Astrocyte (in vitro differentiated cells and primary cell): ENCODE data around the gene LPGAT1. TPM values are rescaled to one million over a fixed set of nuclear protein-coding genes. Genes with fewer than 3 reads are reported as not detected.

Experiments
- DNase-seq: peaks from one replicate; pipeline ENCODE4 v3.0.0-alpha.2; 2010; ENCODE audit warnings: low read depth
- FAIRE-seq: peaks from 2 replicates; lab custom pipeline; 2011; peaks lifted over from hg19 to GRCh38; lab: Jason Lieb, UNC
- H2AFZ ChIP-seq: 2 replicates; pipeline ENCODE4 v1.6.0; 2012; ENCODE audit warnings: low read depth, low read length, inconsistent platforms
- H3K27ac ChIP-seq: 2 replicates; pipeline ENCODE4 v1.5.1; 2011; ENCODE audit warnings: low read depth, low read length, inconsistent platforms
- H3K27me3 ChIP-seq: 2 replicates; pipeline ENCODE4 v1.6.0; 2011; ENCODE audit warnings: low read length, inconsistent platforms; ENCODE audit not compliant: insufficient read depth
- H3K36me3 ChIP-seq: 2 replicates; pipeline ENCODE4 v1.5.1; 2011; ENCODE audit warnings: low read length, inconsistent platforms; ENCODE audit not compliant: insufficient read depth
- H3K4me1 ChIP-seq: 2 replicates; pipeline ENCODE4 v1.5.1; 2011; ENCODE audit warnings: low read length, inconsistent platforms; ENCODE audit not compliant: insufficient read depth
- H3K4me2 ChIP-seq: 2 replicates; pipeline ENCODE4 v1.6.0; 2012; ENCODE audit warnings: low read length, inconsistent platforms
- H3K4me3 ChIP-seq: 2 replicates; pipeline ENCODE4 v1.5.1; 2011; ENCODE audit warnings: low read depth, mild to moderate bottlenecking, low read length, inconsistent platforms; ENCODE audit not compliant: insufficient read depth
- H3K79me2 ChIP-seq: 2 replicates; pipeline ENCODE4 v1.6.0; 2012; ENCODE audit warnings: mild to moderate bottlenecking, low read length, inconsistent platforms; ENCODE audit not compliant: insufficient read depth
- H3K9ac ChIP-seq: 2 replicates; pipeline ENCODE4 v1.6.0; 2012; ENCODE audit warnings: mild to moderate bottlenecking, low read length, inconsistent platforms
- H3K9me3 ChIP-seq: 2 replicates; pipeline ENCODE4 v1.5.1; 2012; ENCODE audit warnings: low read depth, mild to moderate bottlenecking, low read length, inconsistent platforms; ENCODE audit not compliant: insufficient read depth
- H4K20me1 ChIP-seq: 2 replicates; pipeline ENCODE4 v1.6.0; 2012; ENCODE audit warnings: low read length, inconsistent platforms; ENCODE audit not compliant: insufficient read depth
- H3K27ac Mint-ChIP-seq: one replicate; pipeline ENCODE4 v1.8.0; 2021; ENCODE audit warnings: mild to moderate bottlenecking, mixed read lengths; ENCODE audit not compliant: unreplicated experiment
- H3K27me3 Mint-ChIP-seq: one replicate; pipeline ENCODE4 v1.8.0; 2021; ENCODE audit warnings: low read depth, mixed read lengths; ENCODE audit not compliant: unreplicated experiment
- H3K36me3 Mint-ChIP-seq: one replicate; pipeline ENCODE4 v1.8.0; 2021; ENCODE audit warnings: low read depth, mixed read lengths; ENCODE audit not compliant: unreplicated experiment
- H3K4me1 Mint-ChIP-seq: one replicate; pipeline ENCODE4 v1.8.0; 2021; ENCODE audit warnings: low read depth, mixed read lengths; ENCODE audit not compliant: unreplicated experiment
- H3K4me3 Mint-ChIP-seq: one replicate; pipeline ENCODE4 v1.8.0; 2021; ENCODE audit warnings: mild to moderate bottlenecking, moderate library complexity, mixed read lengths; ENCODE audit not compliant: unreplicated experiment
- H3K9me3 Mint-ChIP-seq: one replicate; pipeline ENCODE4 v1.8.0; 2021; ENCODE audit warnings: mild to moderate bottlenecking, mixed read lengths; ENCODE audit not compliant: unreplicated experiment
- CTCF ChIP-seq: IDR thresholded peaks from 2 replicates; pipeline ENCODE4 v1.5.1; 2011; ENCODE audit warnings: low read depth, mild to moderate bottlenecking, inconsistent platforms, low read length, moderate library complexity; ENCODE audit not compliant: insufficient read depth
- EZH2 ChIP-seq: IDR thresholded peaks from 2 replicates; pipeline ENCODE4 v1.6.1; 2012; ENCODE audit warnings: mild to moderate bottlenecking, low read length, inconsistent platforms; ENCODE audit not compliant: insufficient read depth
- total RNA-seq: library from RNA; stranded (reverse); gene quantifications from 2 replicates; pipeline ENCODE4 v1.2.1, GENCODE V29; 2021

LPGAT1 gene
- total RNA-seq, 1 donor from 2014 or later, result 36.7 TPM

- Histone ChIP-seq H3K4me2 (no peak overlapping the region), H3K79me2 (no peaks in the 10 kb centered on the region), H3K27ac (no peak overlapping the region), H3K27me3 (no peaks in the 10 kb centered on the region), H3K4me3 (no peak overlapping the region), H3K36me3 (no peaks in the 10 kb centered on the region), H3K9ac (no peak overlapping the region), H3K9me3 (no peaks in the 10 kb centered on the region), H4K20me1 (no peaks in the 10 kb centered on the region), H2AFZ (no peak overlapping the region), H3K4me1 (peaks cover 19% of the 10 kb centered on the region)
- TF ChIP-seq EZH2 (no peak), CTCF (no peak)
- peaks cover 6% of the 10 kb centered on the region for H3K9me3 Mint-ChIP-seq
- DNase-seq (no peak), FAIRE-seq (no peak)
- H3K36me3 Mint-ChIP-seq, result no peaks in the 10 kb centered on the region
- no peak overlapping the region for H3K27ac Mint-ChIP-seq
- peaks cover 32% of the 10 kb centered on the region for H3K4me1 Mint-ChIP-seq
- H3K27me3 Mint-ChIP-seq, result peaks cover 19% of the 10 kb centered on the region
- no peak overlapping the region for H3K4me3 Mint-ChIP-seq
Observed at GRCh38 chr1:211734359-211734758, 96.2 kb downstream of the LPGAT1 start.

- no peak overlapping the region for H3K27ac Mint-ChIP-seq
- Histone ChIP-seq H4K20me1 (no peaks in the 10 kb centered on the region), H2AFZ (no peak overlapping the region), H3K4me1 (peaks cover 15% of the 10 kb centered on the region), H3K4me3 (no peak overlapping the region), H3K4me2 (no peak overlapping the region), H3K79me2 (no peaks in the 10 kb centered on the region), H3K36me3 (no peaks in the 10 kb centered on the region), H3K9ac (no peak overlapping the region), H3K9me3 (no peaks in the 10 kb centered on the region), H3K27me3 (no peaks in the 10 kb centered on the region), H3K27ac (no peak overlapping the region)
- no peak overlapping the region for H3K4me3 Mint-ChIP-seq
- peaks cover 18% of the 10 kb centered on the region for H3K4me1 Mint-ChIP-seq
- no peak for FAIRE-seq
- TF ChIP-seq EZH2 (no peak), CTCF (no peak)
- H3K27me3 Mint-ChIP-seq, result peaks cover 18% of the 10 kb centered on the region
- no peaks in the 10 kb centered on the region for H3K36me3 Mint-ChIP-seq
- DNase-seq, result no peak
- peaks cover 6% of the 10 kb centered on the region for H3K9me3 Mint-ChIP-seq
Observed at GRCh38 chr1:211732293-211732980, 98.1 kb downstream of the LPGAT1 start.
